Mesenchymal stem cell (in vitro differentiated cells and primary cell): ENCODE data around the gene ARID1B.

Experiments
- DNase-seq: peaks from one replicate; pipeline ENCODE4 v3.0.0-alpha.2; 2013
- H2AFZ ChIP-seq: one replicate; pipeline ENCODE4 v1.6.1; 2013; ENCODE audit warnings: low read depth, mild to moderate bottlenecking, control low read depth, inconsistent platforms, low read length, moderate library complexity
- H2AK5ac ChIP-seq: 2 replicates; pipeline ENCODE4 v1.6.1; 2013; ENCODE audit warnings: low read length, moderate library complexity, mild to moderate bottlenecking, inconsistent platforms; ENCODE audit not compliant: severe bottlenecking
- H2BK120ac ChIP-seq: one replicate; pipeline ENCODE4 v1.6.1; 2013; ENCODE audit warnings: low read depth, mild to moderate bottlenecking, inconsistent platforms, low read length, moderate library complexity
- H2BK12ac ChIP-seq, 2 experiments: one replicate each; pipeline ENCODE4 v1.6.1; 2013; ENCODE audit warnings: inconsistent platforms in 2 of 2, low read length in 2 of 2, mild to moderate bottlenecking in 2 of 2, moderate library complexity in 2 of 2, control low read depth in 1 of 2
- H2BK15ac ChIP-seq: one replicate; pipeline ENCODE4 v1.6.1; 2013; ENCODE audit warnings: mild to moderate bottlenecking, low read depth, inconsistent platforms; ENCODE audit not compliant: poor library complexity, severe bottlenecking
- H2BK5ac ChIP-seq: 2 replicates; pipeline ENCODE4 v1.6.1; 2013; ENCODE audit warnings: low read depth, mild to moderate bottlenecking, low read length, control low read depth, inconsistent platforms; ENCODE audit not compliant: poor library complexity, severe bottlenecking
- H3K14ac ChIP-seq, 2 experiments: one replicate each; pipeline ENCODE4 v1.6.1; 2013; ENCODE audit warnings: inconsistent platforms in 2 of 2, low read length in 2 of 2, control low read depth in 1 of 2, mild to moderate bottlenecking in 1 of 2, moderate library complexity in 1 of 2
- H3K18ac ChIP-seq, 2 experiments: one replicate each; pipeline ENCODE4 v1.6.1; 2013; ENCODE audit warnings: inconsistent platforms in 2 of 2, low read length in 2 of 2, control low read depth in 1 of 2, low read depth in 1 of 2, mild to moderate bottlenecking in 1 of 2
- H3K23ac ChIP-seq, 2 experiments: one replicate each; pipeline ENCODE4 v1.6.1; 2013; ENCODE audit warnings: inconsistent platforms in 2 of 2, low read length in 2 of 2, mild to moderate bottlenecking in 2 of 2, moderate library complexity in 2 of 2, control low read depth in 1 of 2
- H3K27ac ChIP-seq: 2 replicates; pipeline ENCODE4 v1.5.1; 2013; ENCODE audit warnings: mild to moderate bottlenecking, moderate library complexity, low read length, control low read depth, inconsistent platforms; ENCODE audit not compliant: poor library complexity, severe bottlenecking
- H3K27me3 ChIP-seq, 2 experiments: 2 replicates each; pipeline versions ENCODE4 v1.6.1 to v1.7.0; 2013; ENCODE audit warnings: low read length in 2 of 2, mild to moderate bottlenecking in 2 of 2, moderate library complexity in 2 of 2, control low read depth in 1 of 2, inconsistent platforms in 1 of 2; ENCODE audit not compliant: control insufficient read depth in 1 of 2, insufficient read depth in 1 of 2
- H3K36me3 ChIP-seq, 2 experiments: 2 replicates each; pipeline versions ENCODE4 v1.6.1 to v1.7.0; 2013; ENCODE audit warnings: low read length in 2 of 2, control low read depth in 1 of 2, inconsistent platforms in 1 of 2, low read depth in 1 of 2, mild to moderate bottlenecking in 1 of 2; ENCODE audit not compliant: insufficient read depth in 2 of 2, control insufficient read depth in 1 of 2
- H3K4ac ChIP-seq, 2 experiments: one replicate each; pipeline ENCODE4 v1.6.1; 2013; ENCODE audit warnings: inconsistent platforms in 2 of 2, low read length in 2 of 2, mild to moderate bottlenecking in 2 of 2, moderate library complexity in 2 of 2, control low read depth in 1 of 2, low read depth in 1 of 2
- H3K4me1 ChIP-seq: 2 replicates; pipeline ENCODE4 v1.6.1; 2013; ENCODE audit warnings: low read depth, low read length, control low read depth; ENCODE audit not compliant: control insufficient read depth, insufficient read depth
- H3K4me2 ChIP-seq: 2 replicates; pipeline ENCODE4 v1.6.1; 2013; ENCODE audit warnings: low read length, mild to moderate bottlenecking, inconsistent platforms; ENCODE audit not compliant: poor library complexity, severe bottlenecking
- H3K4me3 ChIP-seq, 2 experiments: 2 replicates each; pipeline versions ENCODE4 v1.5.1 to v1.7.0; 2013; ENCODE audit warnings: low read length in 2 of 2, mild to moderate bottlenecking in 2 of 2, control low read depth in 1 of 2, low read depth in 1 of 2; ENCODE audit not compliant: insufficient read depth in 1 of 2
- H3K79me1 ChIP-seq: replicated peaks from 2 replicates; pipeline ENCODE4 v1.6.1; 2013; ENCODE audit warnings: mild to moderate bottlenecking, control low read depth, low read length, inconsistent platforms; ENCODE audit not compliant: poor library complexity, severe bottlenecking
- H3K9ac ChIP-seq: 2 replicates; pipeline ENCODE4 v1.7.0; 2013; ENCODE audit warnings: mild to moderate bottlenecking, low read length, moderate library complexity
- H3K9me3 ChIP-seq: 2 replicates; pipeline ENCODE4 v1.7.0; 2013; ENCODE audit warnings: mild to moderate bottlenecking, low read length; ENCODE audit not compliant: control insufficient read depth
- H4K8ac ChIP-seq: one replicate; pipeline ENCODE4 v1.6.1; 2013; ENCODE audit warnings: inconsistent platforms, mild to moderate bottlenecking, low read length, moderate library complexity
- H4K91ac ChIP-seq: one replicate; pipeline ENCODE4 v1.6.1; 2013; ENCODE audit warnings: mild to moderate bottlenecking, low read length, inconsistent platforms
- WGBS: methylation state at CpG from one replicate; pipeline ENCODE4 v1.1.7; 2013; ENCODE audit warnings: mixed read lengths; 5-methylcytosine and 5-hydroxymethylcytosine counted together

ARID1B gene

DNA sequence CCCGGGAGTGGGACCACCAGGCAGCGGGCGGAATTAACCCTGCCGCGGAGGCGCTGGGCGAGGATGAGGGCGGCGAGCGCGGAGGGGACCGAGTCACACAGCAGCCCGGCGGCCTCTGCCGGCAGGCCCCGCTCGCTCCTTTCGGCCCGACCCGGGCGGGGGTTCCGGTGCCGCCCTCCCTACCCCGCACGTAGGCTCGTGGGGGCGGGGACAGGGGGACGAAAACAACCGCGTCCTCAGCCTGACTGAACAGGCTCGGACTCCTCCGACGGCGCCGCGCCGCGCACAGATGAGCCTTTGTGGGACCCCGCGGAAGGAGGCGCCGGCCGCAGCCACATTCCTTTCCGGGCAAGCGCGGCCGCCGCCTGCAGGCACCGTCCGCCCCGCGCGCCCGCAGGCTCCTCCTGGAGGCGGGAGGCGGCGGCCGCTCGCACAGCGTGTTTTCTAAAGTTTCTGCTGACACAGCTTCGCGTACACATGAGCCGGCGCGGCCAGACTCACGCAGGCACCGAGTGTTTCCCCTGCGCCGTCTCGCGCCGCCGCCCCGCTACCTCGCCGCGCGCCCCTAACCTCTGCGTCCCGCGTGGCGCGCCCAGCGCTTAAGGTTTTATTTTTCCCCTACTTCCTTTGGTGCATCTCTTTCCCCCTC lies 244.3 kb downstream of the ARID1B start:
- peak overlapping the region; percentile 94 for H4K91ac ChIP-seq
- H3K4ac ChIP-seq = peak overlapping the region; percentile 90 to 92
- peak overlapping the region; percentile 87 for H2BK120ac ChIP-seq
- H3K79me1 ChIP-seq = peaks cover 11% of the 10 kb centered on the region
- peak overlapping the region; percentile 97 for H2BK15ac ChIP-seq
- peak; percentile 90 for DNase-seq
- peak overlapping the region; percentile 99 for H3K27ac ChIP-seq
- H3K4me1 ChIP-seq = peaks cover 8% of the 10 kb centered on the region
- peaks cover 0 to 3% of the 10 kb centered on the region in 2 experiments for H3K36me3 ChIP-seq
- peaks cover 14% of the 10 kb centered on the region for H3K9me3 ChIP-seq
- H3K4me3 ChIP-seq = peak overlapping the region; percentile 84 to 86
- no peaks in the 10 kb centered on the region for H3K27me3 ChIP-seq
- H2BK12ac ChIP-seq = peak overlapping the region in 1 of 2 experiments; percentile 32
- under 1% methylated on average over 71 of the region's 84 CpGs for WGBS
- H2AK5ac ChIP-seq = peak overlapping the region; percentile 76
- peak overlapping the region; percentile 92 to 99 for H3K18ac ChIP-seq
- peak overlapping the region; percentile 74 for H3K4me2 ChIP-seq
- H3K9ac ChIP-seq = peak overlapping the region; percentile 99
- peak overlapping the region; percentile 89 for H2BK5ac ChIP-seq
- peak overlapping the region; percentile 37 to 86 for H3K23ac ChIP-seq
- H3K14ac ChIP-seq = peak overlapping the region; percentile 25 to 98
- H4K8ac ChIP-seq = peak overlapping the region; percentile 93
- peak overlapping the region; percentile 10 for H2AFZ ChIP-seq

DNA sequence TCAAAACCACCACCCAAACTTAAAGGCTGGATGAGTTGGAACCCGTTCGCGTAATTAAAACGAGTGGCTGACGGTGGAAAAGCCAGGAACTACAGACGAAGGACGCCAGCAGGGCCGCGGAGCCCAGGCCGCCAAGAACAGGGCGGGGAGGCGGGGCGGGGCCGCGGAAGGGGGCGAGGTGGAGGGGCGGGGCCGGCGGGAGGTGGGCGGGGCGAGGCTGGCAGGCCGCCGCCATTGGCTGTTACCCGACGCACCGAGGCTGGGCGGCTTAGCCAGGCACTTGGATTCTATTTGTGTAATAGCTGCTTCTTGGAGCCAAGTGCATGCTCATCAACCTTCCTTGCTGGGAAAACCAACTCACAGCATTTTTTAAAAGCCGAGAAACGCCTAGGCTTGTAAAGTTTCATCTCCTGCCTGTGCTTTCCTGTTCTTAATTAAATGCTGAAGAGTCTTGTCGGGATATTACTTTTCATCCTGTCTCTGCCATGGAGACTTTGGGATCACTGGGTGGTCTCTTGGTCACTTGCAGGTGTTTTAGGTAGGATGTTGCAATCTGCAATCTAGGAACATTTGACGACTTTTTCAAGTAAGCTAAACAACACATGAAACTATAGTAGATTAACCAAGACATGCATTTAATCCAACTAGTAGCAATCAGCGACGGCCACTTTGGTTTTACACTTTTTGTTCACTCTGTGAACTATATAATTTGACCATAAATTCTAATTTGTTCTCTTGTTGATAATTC lies 245.0 kb downstream of the ARID1B start:
- Histone ChIP-seq H3K79me1 (peaks cover 12% of the 10 kb centered on the region), H3K27me3 (no peaks in the 10 kb centered on the region), H2BK120ac (peak overlapping the region; percentile 87), H4K91ac (peak overlapping the region; percentile 94), H3K4me1 (peaks cover 8% of the 10 kb centered on the region), H4K8ac (peak overlapping the region; percentile 84), H2BK5ac (peak overlapping the region; percentile 89), H3K18ac (peak overlapping the region; percentile 92 to 99), H3K4me2 (peak overlapping the region; percentile 77), H3K36me3 (peaks cover 0 to 8% of the 10 kb centered on the region in 2 experiments), H3K9ac (peak overlapping the region; percentile 99), H3K4ac (peak overlapping the region; percentile 90 to 92), H3K4me3 (peak overlapping the region; percentile 84 to 86), H3K14ac (peak overlapping the region; percentile 25 to 91), H3K9me3 (peaks cover 20% of the 10 kb centered on the region), H2BK15ac (peak overlapping the region; percentile 67), H2BK12ac (no peak overlapping the region), H3K27ac (peak overlapping the region; percentile 99), H2AK5ac (peak overlapping the region; percentile 76), H3K23ac (peak overlapping the region in 1 of 2 experiments; percentile 86), H2AFZ (peak overlapping the region; percentile 10)
- WGBS = 2% methylated on average over 20 of the region's 33 CpGs
- DNase-seq = peak; percentile 92

DNA sequence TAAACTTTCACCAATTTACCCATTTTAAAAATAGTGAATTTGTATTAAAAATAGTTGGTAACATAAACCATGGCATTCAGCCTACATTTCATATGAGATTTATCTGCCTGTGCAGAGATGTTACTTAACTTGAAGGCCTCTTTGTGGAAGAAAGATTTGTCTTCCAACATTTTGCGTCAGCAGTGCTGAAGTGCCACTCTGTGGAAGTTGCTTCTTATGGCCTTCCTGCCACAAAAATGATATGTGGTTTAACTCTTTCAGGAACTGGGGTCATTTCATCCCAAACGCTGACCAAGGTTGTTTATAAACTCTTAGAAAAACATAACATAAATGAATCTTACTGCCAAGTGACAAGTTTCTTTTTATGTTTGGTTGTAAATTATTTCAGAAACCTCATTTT lies 246.8 kb downstream of the ARID1B start:
- Histone ChIP-seq H2BK120ac (no peak overlapping the region), H2AFZ (no peak overlapping the region), H4K91ac (no peak overlapping the region), H3K27ac (no peak overlapping the region), H3K9ac (peak overlapping the region; percentile 91), H3K9me3 (peaks cover 20% of the 10 kb centered on the region), H3K79me1 (peaks cover 11% of the 10 kb centered on the region), H3K4me3 (no peak overlapping the region), H3K23ac (no peak overlapping the region), H3K36me3 (peaks cover 0 to 8% of the 10 kb centered on the region in 2 experiments), H3K27me3 (no peaks in the 10 kb centered on the region), H2BK5ac (no peak overlapping the region), H3K4me1 (peaks cover 2% of the 10 kb centered on the region), H2BK15ac (no peak overlapping the region), H2BK12ac (no peak overlapping the region), H3K4ac (no peak overlapping the region), H3K4me2 (no peak overlapping the region), H2AK5ac (no peak overlapping the region), H3K14ac (no peak overlapping the region), H4K8ac (no peak overlapping the region), H3K18ac (no peak overlapping the region)
- DNase-seq = peak; percentile 87
- 25% methylated on average over 1 of the region's 2 CpGs for WGBS

DNA sequence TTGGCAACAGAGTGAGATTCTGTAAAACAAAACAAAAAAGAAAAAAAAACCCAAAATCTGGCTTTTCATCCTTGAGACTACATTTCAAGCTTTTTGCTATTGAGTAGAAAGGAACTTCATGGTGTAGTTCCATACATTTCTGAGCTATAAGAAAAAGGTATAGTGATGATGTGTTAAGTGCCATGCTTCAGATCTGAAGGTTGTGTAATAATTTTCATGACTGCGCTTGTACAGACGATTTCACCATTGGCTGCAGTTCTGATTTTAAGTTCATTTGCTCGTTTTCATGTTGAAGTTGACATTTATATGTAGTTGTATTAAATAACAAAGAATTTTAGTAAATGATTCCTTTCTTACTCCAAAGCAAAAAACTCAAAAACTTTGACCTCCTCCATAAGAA lies 247.6 kb downstream of the ARID1B start:
- Histone ChIP-seq H3K9me3 (peaks cover 24% of the 10 kb centered on the region), H2AFZ (no peak overlapping the region), H4K91ac (no peak overlapping the region), H4K8ac (no peak overlapping the region), H3K4me1 (no peaks in the 10 kb centered on the region), H3K23ac (no peak overlapping the region), H3K4me3 (no peak overlapping the region), H3K14ac (no peak overlapping the region), H3K27ac (no peak overlapping the region), H3K4me2 (no peak overlapping the region), H2BK15ac (no peak overlapping the region), H3K4ac (no peak overlapping the region), H2BK120ac (no peak overlapping the region), H3K27me3 (no peaks in the 10 kb centered on the region), H3K18ac (no peak overlapping the region), H2BK12ac (no peak overlapping the region), H3K9ac (no peak overlapping the region), H2AK5ac (no peak overlapping the region), H3K79me1 (peaks cover 14% of the 10 kb centered on the region), H2BK5ac (no peak overlapping the region), H3K36me3 (peaks cover 0 to 8% of the 10 kb centered on the region in 2 experiments)
- WGBS = 100% methylated on average over 2 of the region's 3 CpGs
- DNase-seq = no peak
